GM18508 (cell line): Measurements from ENCODE around the gene OSBPL3.
"Not testable (repeated sequence)": the region's sequence is repeated elsewhere in the genome, so short reads cannot be mapped to it uniquely, and the experiment has no call there.

Experiments used
- ATAC-seq: cut with Tn5 transposase; IDR thresholded peaks from one replicate; pipeline ENCODE4 v1.9.1; 2021; ENCODE audit warnings: moderate number of reproducible peaks; ENCODE audit not compliant: insufficient read depth, unreplicated experiment

The OSBPL3 gene

DNA sequence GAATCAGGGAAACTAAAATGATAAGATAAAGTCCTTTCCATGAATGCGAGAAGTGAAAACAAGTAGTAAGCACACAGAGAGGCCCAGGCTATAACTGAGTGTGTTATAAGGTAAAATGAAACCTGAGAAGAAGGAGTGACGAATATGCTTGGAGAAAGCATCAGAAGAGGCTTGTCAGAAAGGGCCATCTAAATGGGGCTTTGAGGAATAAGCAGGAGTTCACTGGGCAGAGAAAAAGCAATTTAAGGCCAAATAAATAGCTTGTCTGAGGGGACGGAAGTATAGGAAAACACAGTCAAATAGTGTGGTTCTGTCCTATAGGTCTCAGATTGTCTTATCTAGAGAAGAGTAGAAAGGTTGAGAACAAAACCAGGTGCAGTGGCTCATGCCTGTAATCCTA is 163.1 kb downstream of the OSBPL3 start:
- no peak for ATAC-seq

DNA sequence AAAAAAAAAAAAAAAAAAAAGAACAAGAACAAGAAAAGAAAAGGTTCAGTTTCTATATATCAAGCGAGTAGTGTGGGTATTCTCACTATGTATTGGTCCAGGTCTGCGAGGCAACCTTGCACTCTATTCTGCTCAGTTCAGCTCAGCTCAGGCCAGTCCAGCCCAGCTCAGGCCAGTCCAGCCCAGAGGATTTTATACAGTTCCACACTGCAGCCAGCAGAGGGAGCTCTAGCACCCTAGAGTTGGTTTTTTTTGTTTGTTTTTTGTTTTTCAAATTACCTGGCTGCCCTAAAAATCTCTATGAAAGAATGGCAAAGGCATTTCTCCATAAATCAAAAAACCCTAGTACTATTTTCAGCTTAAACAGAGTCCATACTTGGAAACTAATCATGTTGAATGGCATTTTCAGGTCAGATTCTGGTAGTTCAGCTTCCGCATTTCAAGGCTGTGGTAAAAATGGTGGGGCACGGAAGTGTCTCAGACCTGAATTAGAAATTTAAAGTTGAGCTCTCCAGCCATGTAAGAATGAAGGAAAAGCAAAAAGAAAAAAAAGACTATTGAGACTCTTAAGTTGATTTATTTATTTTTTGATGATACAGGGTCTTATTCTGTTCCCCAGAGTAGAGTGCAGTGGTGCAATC is 167.6 kb downstream of the OSBPL3 start:
- no peak for ATAC-seq

DNA sequence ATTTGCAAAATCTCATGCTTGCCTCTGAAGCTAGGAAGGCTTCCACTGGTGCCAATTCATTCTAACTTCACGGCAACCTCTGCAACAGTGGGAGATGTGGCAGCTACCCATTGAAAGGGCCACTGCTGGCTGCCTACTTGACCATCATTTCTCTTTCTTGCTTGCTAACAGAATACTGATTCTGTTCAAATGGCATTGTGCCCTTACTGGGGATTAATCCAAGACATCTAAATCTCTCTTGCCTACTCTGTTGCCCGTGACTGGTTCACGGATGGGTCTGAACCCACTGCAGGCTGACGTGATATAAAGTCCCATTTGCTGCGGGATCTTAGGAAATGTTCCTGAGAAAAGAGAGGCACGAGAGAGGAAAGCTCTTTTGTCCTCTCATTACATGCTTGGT is 171.5 kb downstream of the OSBPL3 start:
- ATAC-seq: no peak

DNA sequence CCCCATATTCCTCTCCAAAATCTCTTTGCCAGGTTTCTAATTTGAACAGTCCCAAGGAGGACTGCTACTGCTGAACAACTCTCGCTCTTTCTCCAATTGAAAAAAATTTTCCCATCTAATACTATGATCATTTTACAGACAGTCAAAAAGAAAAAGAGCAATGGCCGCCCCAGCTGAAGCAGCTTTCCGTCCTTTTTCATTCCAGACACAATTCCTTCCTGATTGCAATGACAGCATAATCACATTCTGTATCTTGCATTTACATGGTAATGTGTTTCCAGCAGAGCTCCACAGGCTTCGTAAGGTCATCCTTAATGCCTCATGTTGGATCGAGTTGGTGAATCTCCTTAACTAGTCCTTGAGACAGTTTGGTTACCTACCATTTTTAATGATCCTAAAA is 177.7 kb downstream of the OSBPL3 start:
- no peak for ATAC-seq

DNA sequence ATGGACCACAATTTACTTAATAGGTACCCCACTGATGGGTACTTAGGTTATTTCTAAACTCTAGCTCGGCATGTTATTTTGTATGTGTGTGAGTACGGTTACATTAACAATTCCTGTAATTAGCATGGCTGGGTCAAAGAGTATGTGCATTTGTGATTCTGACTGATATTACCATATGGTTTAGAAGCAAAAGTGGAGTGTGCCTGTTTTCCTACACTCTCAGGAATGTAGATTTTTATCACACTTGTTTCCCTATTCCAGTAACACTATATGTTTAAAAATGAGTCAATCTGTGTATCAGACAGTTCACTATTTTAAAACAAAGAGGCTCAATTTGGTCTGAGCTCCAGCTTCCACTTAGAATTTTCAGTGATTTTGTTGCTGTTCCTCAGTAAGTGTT is 178.1 kb downstream of the OSBPL3 start:
- no peak for ATAC-seq

DNA sequence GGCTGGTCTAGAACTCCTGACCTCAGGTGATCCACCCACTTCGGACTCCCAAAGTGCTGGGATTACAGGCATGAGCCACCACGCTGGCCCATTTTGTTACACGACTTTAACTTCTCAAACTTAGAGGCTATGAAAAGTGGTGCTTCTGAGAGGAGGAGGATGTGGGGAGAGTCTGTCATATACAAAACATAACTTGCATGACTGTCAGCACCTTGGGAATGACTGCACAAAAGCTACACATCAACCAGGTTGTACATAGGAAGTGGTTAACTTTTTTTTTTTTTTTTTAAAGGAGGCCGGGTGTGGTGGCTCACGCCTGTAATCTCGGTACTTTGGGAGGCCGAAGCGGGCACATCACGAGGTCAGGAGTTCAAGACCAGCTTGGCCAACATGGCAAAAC is 179.3 kb downstream of the OSBPL3 start:
- ATAC-seq: no peak

DNA sequence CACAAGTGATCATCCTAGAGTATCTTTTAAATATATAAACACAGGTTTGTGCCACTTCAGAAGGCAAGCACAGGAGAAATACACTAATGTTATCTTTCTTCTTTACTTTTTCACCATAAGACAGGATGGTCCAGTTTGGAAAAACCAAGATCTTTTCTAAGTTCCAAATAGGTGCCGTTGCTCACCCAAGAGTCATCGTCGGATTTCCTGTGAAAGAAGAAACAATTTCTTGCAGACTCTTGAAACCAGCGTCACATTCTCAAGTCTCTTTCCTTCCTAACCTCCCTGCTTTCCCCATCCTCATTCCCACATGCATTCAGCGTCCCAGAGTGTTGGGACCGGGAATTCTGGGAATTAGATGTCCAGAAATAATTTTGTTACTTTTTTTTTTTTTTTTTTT is 179.9 kb downstream of the OSBPL3 start:
- no peak for ATAC-seq

DNA sequence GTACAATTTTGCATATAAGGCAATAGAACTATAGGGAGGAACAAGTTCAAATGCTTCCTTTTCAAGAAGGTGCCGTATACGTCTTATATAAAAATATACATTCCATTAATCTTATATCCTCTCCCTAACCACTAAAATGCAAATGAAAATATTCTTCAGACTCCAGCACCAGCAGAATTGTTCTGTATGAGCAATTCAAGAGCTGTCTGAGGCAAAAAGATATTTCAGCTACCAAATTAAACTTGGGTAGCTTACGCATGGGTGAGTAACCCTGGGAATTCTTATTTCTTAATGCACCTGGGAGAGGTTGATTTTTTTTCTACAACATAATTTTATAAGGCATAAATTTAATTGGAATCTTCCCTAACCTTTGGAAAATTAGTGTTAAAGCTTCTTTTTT is 180.5 kb downstream of the OSBPL3 start:
- no peak for ATAC-seq

DNA sequence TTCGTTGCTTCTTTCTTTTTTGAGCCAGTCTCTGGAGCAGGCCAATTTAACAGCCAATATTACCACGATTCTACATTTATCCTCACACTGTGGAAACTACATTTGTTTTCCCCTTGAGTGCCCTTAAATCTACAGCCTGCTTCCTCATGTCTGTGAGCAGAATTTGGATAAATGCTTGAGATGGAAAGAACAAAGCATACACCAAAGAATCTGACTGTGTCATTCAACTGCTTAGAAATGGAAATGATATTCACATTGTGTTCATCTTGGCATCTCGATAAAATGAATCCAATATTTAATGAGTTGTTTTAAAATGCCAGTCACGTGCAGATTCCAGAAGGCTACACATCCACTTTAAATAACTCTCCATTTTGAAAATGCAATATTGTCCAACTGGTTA is 181.7 kb downstream of the OSBPL3 start:
- no peak for ATAC-seq

DNA sequence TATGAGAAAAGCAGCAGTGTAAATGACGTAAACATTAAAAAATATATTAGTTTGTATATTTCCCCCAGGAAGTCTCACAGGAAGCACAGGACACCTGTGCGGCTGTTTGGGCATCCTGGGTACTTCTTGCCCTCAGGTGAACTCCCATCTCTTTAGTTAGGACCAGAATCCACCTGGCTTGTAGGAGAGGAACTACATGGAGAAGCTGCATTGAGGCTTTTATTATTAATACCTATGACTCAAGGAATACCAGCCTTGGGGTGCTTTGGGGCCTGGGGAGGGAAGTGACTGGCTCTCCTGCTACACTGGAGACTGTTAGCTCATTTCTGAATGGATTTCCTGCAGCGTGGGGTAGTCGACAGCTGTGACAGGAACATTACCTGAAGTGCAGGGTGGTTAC is 182.7 kb downstream of the OSBPL3 start:
- no peak for ATAC-seq

DNA sequence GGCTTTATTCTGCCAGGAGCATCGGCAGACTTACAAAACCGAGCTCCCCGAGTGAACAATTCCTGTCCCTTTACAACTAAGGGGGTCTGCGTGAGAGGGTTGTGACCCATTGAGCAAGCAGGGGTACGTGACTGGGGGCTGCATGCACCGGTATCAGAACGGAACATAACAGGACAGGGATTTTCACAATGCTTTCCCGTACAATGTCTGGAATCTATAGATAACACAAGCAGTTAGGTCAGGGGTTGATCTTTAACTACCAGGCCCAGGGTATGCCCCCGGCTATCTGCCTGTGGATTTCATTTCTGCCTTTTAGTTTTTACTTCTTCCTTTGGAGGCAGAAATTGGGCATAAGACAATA is 184.6 kb downstream of the OSBPL3 start:
- no peak for ATAC-seq

DNA sequence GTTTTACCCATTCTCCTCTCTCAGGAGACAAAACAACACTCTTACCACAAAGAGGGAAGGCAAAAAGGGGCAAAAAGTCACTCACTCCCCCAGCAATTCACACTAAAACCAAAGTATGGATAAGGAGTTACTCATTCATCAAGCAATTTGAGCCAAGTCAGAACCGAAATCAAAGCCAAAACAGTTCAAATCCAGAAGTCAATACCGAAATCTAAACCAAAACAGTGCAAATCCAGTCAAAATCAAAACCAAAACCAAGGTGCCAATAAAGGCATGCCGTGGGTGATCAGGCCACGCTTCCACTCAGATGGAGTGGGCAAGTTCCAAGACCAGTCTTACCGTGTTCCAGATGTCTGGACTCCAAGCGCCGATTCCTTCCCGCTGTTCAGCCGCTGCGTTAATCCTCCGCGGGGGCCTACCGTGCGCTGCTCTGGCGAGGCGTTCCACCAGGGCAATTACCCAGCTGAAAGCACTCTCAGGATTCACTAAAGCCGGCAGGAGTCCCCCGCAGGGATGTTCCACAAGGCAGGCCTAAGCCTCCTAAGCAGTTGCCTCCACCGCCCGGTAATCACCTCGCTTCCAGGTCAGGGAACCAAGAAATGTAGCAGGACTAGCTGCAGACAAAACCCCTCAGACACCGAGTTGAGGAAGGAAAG is 185.1 kb downstream of the OSBPL3 start:
- not testable (repeated sequence) for ATAC-seq

DNA sequence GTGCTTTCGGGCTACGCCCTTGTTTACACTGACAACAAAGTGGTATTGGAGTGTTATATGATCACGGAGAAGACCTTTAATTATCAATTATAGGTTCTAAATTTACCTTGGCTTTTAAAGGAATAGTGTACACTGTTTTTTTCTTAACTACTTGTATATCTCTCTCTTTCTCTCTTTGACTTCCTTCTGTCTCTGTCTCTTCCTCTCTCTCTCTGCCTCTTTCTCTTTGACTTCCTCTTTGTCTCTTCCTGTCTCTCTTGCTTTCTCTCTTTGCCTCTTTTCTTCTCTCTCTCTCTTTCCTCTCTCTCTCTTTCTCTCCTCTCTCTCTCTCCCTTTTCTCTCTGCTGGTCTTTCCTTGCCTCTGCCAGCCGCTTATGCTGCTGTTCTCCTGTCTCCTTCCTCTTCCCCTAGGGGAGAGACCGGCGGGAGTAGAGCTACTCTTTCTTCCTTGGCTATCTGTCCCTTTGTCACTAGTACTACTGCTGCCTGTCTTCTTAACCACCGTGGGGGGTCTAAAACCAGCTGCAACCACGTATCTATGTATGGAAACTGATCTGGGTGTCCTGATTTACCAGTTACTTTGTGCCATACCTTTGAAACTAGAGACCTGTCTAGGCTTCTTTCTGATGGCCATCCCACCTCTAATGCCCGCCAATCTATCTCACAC is 185.9 kb downstream of the OSBPL3 start:
- ATAC-seq: no peak

DNA sequence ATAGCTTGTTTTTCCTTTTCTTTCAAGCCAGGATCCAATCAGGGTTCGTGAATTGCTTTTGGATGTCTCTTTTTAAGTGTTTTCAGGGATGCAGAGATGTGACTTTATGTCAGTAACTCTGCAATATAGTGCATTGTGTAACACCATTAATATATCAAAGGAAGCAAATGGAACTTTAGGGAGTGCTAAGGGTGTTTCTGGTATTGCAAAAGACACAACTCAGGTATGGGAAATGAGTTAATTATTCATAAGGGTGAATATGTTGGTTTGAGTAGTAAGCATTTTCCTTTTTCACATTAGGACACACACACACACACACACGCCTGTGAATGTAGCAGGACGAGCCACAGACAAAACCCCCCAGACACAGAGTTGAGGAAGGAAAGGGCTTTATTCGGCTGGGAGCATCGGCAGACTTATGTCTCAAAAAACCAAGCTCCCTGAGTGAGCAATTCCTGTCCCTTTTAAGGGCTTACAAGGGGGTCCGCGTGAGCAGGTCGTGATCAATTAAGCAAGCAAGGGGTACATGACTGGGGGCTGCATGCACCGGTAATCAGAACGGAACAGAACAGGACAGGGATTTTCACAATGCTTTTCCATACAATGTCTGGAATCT is 190.9 kb downstream of the OSBPL3 start:
- no peak for ATAC-seq

DNA sequence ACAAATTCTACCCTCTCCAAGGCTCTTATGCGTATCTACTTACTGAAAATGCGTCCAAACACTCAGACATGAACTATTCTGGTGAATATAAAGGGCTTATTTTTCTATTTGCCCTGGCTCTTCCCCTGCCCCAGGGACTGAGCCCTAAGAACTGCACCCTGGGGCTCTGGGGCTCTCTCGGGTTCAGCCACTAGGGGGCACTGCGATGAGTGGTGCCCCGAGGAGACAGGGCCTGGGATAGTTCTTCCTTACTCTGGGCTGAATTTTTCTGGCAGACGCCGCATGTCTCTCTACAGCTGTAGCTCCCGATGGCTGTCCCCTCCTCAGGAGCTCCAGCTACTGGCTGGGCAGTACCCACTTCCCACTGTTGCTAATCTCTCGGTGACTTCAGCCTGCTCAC is 191.9 kb downstream of the OSBPL3 start:
- no peak for ATAC-seq

DNA sequence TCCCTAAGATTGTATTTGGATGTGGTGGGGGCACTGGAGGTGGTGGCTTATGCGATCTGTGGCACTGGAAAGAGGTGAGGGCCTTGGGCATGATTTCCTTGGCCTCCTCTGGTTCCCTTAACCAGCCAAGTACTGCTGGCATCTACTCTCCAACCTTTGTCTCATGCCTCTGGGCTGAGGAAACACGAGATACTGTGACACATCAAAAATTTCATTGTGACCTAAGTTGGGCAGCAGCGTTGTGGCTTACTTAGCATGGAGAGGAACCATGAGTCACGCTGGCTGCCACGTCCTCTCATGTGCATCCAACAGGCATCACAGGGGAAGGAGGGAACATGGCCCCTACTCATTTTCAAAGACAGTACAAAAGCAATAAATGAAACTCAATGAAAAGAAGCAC is 193.0 kb downstream of the OSBPL3 start:
- ATAC-seq: no peak

DNA sequence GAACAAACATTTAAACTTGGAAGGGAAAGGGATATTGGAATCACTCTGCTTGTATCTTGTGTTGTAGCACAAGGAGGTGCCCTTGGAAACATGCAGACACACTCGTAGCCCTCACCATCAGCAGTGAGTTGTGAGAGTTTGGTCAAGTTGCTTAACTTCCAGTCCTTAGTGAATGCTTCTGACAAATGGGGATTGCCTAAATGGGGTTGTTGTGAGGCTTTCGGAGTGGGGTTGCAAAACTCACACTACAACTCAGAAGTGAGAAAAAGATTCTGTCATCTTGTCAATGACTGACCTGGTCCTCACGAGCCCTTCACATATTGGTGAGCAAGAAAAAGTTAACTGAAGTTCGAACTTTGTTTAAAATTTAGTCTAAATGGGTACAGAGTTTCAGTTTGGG is 193.7 kb downstream of the OSBPL3 start:
- no peak for ATAC-seq

DNA sequence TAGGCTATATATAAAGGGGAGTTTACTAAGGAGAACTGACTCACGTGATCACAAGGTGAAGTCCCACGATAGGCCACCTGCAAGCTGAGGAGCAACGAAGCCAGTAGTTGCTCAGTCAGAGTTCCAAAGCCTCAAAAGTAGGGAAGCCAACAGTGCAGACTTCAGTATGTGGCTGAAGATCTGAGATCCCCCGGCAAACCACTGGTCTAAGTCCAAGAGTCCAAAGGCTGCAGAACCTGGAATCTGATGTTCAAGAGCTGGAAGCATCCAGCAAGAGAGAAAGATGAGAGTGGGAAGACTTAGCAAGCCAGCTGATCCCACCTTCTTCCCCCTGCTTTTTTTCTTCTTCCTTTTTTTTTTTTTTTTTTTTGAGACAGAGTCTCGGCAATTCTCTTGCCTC is 195.7 kb downstream of the OSBPL3 start:
- ATAC-seq: no peak

DNA sequence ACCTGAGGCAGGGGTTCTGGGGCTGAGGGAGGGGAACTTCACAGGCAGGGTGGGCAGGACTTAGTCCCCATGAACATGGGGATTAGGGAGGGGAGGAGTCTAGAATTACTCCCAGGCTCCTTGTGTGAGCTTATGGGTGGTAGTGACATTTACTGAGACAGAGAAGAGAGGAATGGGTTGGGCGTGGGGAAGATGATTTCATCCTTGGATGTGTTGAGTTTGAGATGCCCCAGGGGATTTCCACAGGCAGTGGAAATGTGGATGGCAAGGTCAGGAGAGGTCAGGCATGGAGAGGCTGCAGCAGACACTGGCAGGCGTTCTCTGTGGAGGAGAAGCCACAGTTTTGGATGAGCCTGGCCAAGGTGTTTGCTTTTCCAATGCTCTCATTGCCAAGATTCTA is 196.3 kb downstream of the OSBPL3 start:
- no peak for ATAC-seq

DNA sequence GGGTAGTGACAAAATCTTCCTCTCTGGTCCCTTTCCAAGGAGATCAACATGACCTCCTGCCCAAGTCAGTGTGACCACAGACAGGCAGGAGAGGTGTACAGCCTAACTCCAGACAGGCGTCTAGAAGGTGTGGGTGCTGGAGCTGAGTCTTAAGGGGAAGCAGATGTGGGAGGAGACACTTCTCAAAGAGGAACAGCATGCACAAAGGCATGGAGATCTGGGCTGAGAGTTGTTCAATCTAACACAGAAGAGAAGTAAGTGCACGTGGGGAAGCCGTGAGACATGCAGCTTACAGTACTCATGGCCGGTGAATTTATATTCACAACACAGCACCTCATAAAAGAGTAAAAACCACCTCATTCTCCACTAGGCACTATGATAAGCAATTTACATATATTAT is 198.9 kb downstream of the OSBPL3 start:
- ATAC-seq: no peak

DNA sequence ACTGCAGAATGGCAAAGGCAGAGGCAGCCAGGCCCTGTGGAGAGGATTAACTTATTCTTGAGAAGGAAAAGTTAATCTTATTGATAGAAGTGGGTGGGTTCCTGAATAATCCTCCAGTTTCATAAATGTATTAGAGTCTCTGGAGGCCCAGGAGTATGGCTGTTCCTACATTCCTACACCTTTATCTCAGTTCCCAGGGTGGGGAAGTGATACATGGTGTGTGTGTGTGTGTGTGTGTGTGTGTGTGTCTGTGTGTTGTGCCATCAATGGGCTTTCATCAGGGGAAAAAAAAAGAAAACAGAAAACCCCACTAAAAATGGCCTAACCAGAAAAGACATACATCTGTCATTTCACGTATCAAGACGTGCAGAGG is 200.7 kb downstream of the OSBPL3 start:
- ATAC-seq: no peak
